ENCODE data around the gene ANKIB1.
"Not testable (repeated sequence)": the region's sequence is repeated elsewhere in the genome, so short reads cannot be mapped to it uniquely, and the experiment has no call there.

Gene ANKIB1

GRCh38 chr7:92400013-92400412 is 154.2 kb downstream of the ANKIB1 start:
- peaks cover 17% of the 10 kb centered on the region for H3K4me1 Mint-ChIP-seq
- H3K27me3 Mint-ChIP-seq, result no peaks in the 10 kb centered on the region
- DNase-seq (no peak), ATAC-seq (no peak)
- H3K4me3 Mint-ChIP-seq, result no peak overlapping the region
- no peak overlapping the region for H3K27ac Mint-ChIP-seq
- H3K9me3 Mint-ChIP-seq, result no peaks in the 10 kb centered on the region

- no peaks in the 10 kb centered on the region for H3K9me3 Mint-ChIP-seq
- no peaks in the 10 kb centered on the region for H3K27me3 Mint-ChIP-seq
- peak overlapping the region in 1 of 2 donors; percentile 29 for H3K27ac Mint-ChIP-seq
- DNase-seq (no peak), ATAC-seq (no peak)
- no peak overlapping the region for H3K4me3 Mint-ChIP-seq
- peaks cover 17% of the 10 kb centered on the region for H3K4me1 Mint-ChIP-seq
Measured at GRCh38 chr7:92402920-92403759, 157.4 kb downstream of the ANKIB1 start.

GRCh38 chr7:92403760-92404074 is 157.9 kb downstream of the ANKIB1 start:
- Mint-ChIP-seq H3K27me3 (no peaks in the 10 kb centered on the region), H3K4me3 (peak overlapping the region in 1 of 2 donors; percentile 30), H3K27ac (no peak overlapping the region), H3K9me3 (no peaks in the 10 kb centered on the region), H3K4me1 (peaks cover 17% of the 10 kb centered on the region)
- DNase-seq (no peak), ATAC-seq (peak; percentile 37)

GRCh38 chr7:92404170-92404614 is 158.4 kb downstream of the ANKIB1 start:
- no peak overlapping the region for H3K4me3 Mint-ChIP-seq

GRCh38 chr7:92409357-92409756 is 163.6 kb downstream of the ANKIB1 start:
- ATAC-seq (no peak), DNase-seq (no peak)
- H3K27me3 Mint-ChIP-seq, result peaks cover 17% of the 10 kb centered on the region
- peaks cover 0 to 8% of the 10 kb centered on the region in 2 donors for H3K9me3 Mint-ChIP-seq
- no peak overlapping the region for H3K27ac Mint-ChIP-seq
- peaks cover 4% of the 10 kb centered on the region for H3K4me1 Mint-ChIP-seq
- H3K4me3 Mint-ChIP-seq, result no peak overlapping the region

More at GRCh38 chr7:92404170-92404614, 158.4 kb downstream of the ANKIB1 start:
- H3K27me3 Mint-ChIP-seq, result no peaks in the 10 kb centered on the region
- H3K4me1 Mint-ChIP-seq, result peaks cover 17% of the 10 kb centered on the region
- peak; percentile 35 to 60 for DNase-seq
- peaks cover 0 to 2% of the 10 kb centered on the region in 2 donors for H3K9me3 Mint-ChIP-seq
- ATAC-seq, result peak; percentile 91
- no peak overlapping the region for H3K27ac Mint-ChIP-seq

GRCh38 chr7:92410162-92410561 is 164.4 kb downstream of the ANKIB1 start:
- not testable (repeated sequence) for H3K4me3 Mint-ChIP-seq, H3K4me1 Mint-ChIP-seq, H3K9me3 Mint-ChIP-seq, DNase-seq, H3K27ac Mint-ChIP-seq, ATAC-seq
- peaks cover 17% of the 10 kb centered on the region for H3K27me3 Mint-ChIP-seq

DNA sequence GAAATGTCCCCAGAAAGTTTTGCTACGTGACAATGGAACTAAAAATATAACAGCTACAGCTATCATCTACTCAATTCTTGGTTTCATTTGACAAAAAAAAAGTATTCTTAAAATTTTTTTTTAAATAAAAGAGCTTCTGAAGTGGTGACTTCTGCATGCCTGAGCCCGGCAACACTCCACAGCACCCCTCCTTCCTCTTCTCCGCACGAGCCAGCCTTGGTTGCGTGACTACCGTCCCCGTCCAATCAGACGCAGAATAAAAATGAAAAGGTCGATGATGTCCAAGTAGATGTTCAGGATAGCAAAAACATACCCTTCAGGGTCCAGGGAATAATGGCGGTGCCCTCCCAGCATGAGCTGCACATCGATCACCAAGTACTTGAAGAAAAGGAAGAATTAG is 167.0 kb downstream of the ANKIB1 start:
- Mint-ChIP-seq H3K27me3 (peaks cover 17% of the 10 kb centered on the region), H3K4me3 (no peak overlapping the region), H3K9me3 (peaks cover 0 to 8% of the 10 kb centered on the region in 2 donors), H3K4me1 (no peaks in the 10 kb centered on the region), H3K27ac (no peak overlapping the region)
- ATAC-seq (no peak), DNase-seq (no peak)

DNA sequence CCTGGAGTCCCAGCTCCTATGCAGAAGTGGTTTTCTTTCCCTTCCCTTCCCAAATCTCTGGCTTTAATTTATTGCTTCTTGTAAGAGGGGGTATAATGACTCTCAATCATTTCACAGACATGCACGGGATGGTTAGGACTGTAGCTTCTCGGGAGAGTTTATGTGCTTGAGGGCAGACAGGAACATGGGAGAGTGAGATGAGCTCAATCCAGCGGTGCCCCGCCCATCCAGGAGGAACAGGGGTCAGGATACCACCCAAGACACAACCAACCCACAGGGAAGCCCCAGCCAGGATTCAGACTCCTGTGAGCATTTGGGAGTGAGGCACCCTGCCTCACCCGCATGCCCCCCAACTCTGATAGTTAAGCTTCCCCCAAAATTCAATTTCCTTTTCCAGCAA is 167.8 kb downstream of the ANKIB1 start:
- Mint-ChIP-seq H3K4me1 (no peaks in the 10 kb centered on the region), H3K27me3 (peaks cover 17% of the 10 kb centered on the region), H3K27ac (no peak overlapping the region), H3K4me3 (no peak overlapping the region), H3K9me3 (peaks cover 0 to 8% of the 10 kb centered on the region in 2 donors)
- DNase-seq (no peak), ATAC-seq (no peak)

DNA sequence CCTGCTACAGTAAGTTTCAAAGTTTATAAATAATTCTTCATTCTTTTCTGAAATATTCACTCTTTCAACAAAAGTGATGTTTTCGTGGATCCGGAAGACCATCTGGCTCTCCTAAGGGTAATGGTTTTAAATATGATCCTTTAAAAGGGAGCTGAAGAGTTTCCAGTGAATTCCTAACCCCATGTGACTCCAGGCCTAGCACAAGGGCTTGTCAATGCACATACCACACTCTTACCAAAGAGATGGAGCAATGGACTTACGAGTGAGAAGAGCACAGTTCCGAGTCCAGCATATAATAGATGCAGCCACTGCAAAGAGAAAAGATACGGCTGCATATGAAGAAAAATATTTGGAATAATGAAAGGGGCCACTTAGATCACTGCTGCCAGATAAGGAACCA is 169.5 kb downstream of the ANKIB1 start:
- H3K9me3 Mint-ChIP-seq, result no peaks in the 10 kb centered on the region
- H3K4me1 Mint-ChIP-seq, result no peaks in the 10 kb centered on the region
- DNase-seq, result no peak
- no peak overlapping the region for H3K4me3 Mint-ChIP-seq
- no peak for ATAC-seq
- peaks cover 17% of the 10 kb centered on the region for H3K27me3 Mint-ChIP-seq
- no peak overlapping the region for H3K27ac Mint-ChIP-seq

DNA sequence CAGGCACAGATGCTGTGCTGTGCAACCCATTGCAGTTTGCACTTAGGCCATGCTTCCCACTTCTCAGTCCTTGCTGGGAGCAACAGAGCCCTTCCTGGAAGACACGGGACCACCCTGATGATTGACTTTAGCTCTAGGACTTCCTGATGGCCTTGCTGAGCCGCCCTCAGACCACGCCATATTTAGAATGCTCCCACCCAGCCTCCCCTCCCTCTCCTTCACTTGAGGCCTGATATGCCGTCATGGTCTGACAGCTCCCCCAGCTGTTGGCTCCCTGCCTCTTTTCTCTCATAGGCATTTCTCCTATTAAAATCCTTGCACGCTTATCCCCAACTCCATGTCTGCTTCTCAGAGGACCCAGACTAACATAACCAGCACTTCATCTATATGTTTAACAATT is 172.1 kb downstream of the ANKIB1 start:
- Mint-ChIP-seq H3K27ac (no peak overlapping the region), H3K9me3 (no peaks in the 10 kb centered on the region), H3K4me1 (no peaks in the 10 kb centered on the region), H3K27me3 (peaks cover 28% of the 10 kb centered on the region), H3K4me3 (no peak overlapping the region)
- no peak for ATAC-seq
- no peak for DNase-seq

DNA sequence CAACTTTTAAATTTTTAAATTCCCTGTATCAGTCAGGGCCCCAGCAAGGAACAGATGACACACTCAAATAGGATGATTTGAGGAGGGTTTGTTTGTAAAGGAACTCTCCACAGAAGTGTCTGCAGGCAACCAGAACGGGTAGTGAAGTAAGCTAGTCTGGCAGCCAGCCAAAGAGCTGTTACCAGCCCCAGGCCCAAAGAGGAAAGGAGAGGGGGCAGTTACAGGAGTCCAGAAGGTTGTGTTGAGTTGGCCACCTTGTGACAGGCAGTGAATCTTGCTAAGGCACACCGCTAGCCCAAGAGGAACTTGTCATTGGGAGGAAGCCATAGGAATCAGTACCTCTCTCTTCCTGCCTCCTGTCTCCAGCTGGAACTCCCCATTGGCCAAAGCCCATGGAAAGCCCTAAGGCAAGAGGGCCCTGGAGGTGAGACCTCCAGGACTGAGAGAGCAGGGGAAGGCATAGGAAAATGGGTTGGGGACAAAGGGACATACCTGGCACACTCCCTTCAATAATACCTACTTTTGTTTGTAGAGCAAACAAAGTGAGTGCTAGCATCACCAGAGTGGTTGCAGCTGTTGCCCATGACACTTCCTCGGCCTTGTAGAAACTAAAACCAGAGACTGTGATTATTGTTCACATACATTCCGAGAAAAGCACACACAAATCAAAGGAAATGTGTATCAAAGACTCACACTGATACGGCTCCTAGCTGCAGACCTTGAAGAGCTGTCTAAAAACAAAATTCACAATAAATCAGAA is 176.1 kb downstream of the ANKIB1 start:
- H3K27ac Mint-ChIP-seq, result no peak overlapping the region
- H3K4me1 Mint-ChIP-seq, result peaks cover 15% of the 10 kb centered on the region
- no peaks in the 10 kb centered on the region for H3K9me3 Mint-ChIP-seq
- ATAC-seq (no peak), DNase-seq (no peak)
- no peak overlapping the region for H3K4me3 Mint-ChIP-seq
- H3K27me3 Mint-ChIP-seq, result peaks cover 26% of the 10 kb centered on the region

GRCh38 chr7:92422926-92423325 is 177.2 kb downstream of the ANKIB1 start:
- Mint-ChIP-seq H3K27ac (no peak overlapping the region), H3K4me1 (peaks cover 15% of the 10 kb centered on the region), H3K27me3 (peaks cover 33% of the 10 kb centered on the region), H3K9me3 (no peaks in the 10 kb centered on the region), H3K4me3 (no peak overlapping the region)
- no peak for DNase-seq
- ATAC-seq, result no peak

DNA sequence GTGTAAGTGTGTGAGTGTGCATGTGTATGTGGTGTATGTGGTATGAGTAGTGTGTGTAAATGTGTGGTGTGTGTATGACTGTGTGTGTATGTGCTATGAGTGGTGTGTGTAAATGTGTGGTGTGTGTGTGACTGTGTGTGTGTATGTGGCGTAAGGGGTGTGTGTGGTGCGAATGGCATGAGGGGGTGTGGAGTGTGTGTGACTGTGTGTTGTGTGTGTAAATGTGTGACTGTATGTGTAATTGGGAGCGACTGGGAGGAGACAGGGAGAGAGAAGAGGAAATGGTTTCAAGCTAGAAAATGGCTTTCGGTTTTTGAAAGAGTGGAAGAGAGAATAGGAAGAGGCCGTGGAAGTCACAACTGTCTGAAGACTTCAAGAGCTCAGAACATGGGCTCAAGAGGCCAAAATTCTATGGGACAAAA is 177.9 kb downstream of the ANKIB1 start:
- Mint-ChIP-seq H3K27ac (peak overlapping the region in 1 of 2 donors; percentile 0), H3K4me3 (peak overlapping the region; percentile 11 to 49), H3K4me1 (peaks cover 16% of the 10 kb centered on the region), H3K9me3 (no peaks in the 10 kb centered on the region), H3K27me3 (peaks cover 33% of the 10 kb centered on the region)
- DNase-seq (no peak), ATAC-seq (peak; percentile 54)

- Mint-ChIP-seq H3K4me1 (peaks cover 23% of the 10 kb centered on the region), H3K9me3 (no peaks in the 10 kb centered on the region), H3K27me3 (peaks cover 33% of the 10 kb centered on the region), H3K4me3 (peak overlapping the region; percentile 81 to 86), H3K27ac (no peak overlapping the region)
- DNase-seq (no peak), ATAC-seq (no peak)
Measured at GRCh38 chr7:92425311-92425947, 179.7 kb downstream of the ANKIB1 start.

GRCh38 chr7:92427193-92427592 is 181.4 kb downstream of the ANKIB1 start:
- H3K9me3 Mint-ChIP-seq, result no peaks in the 10 kb centered on the region
- no peak for ATAC-seq

More at GRCh38 chr7:92427193-92427592, 181.4 kb downstream of the ANKIB1 start:
- peaks cover 23% of the 10 kb centered on the region for H3K27me3 Mint-ChIP-seq
- H3K4me1 Mint-ChIP-seq, result peaks cover 23% of the 10 kb centered on the region
- H3K4me3 Mint-ChIP-seq, result no peak overlapping the region
- H3K27ac Mint-ChIP-seq, result no peak overlapping the region
- no peak for DNase-seq

All from stimulated activated naive CD8-positive, alpha-beta T cell treated with anti-CD3 and anti-CD28 coated beads, Interleukin-15, amount 100 ng/mL, for 72 hours (primary cell).